ENCODE data around the gene PGM3. TPM values are rescaled to one million over a fixed set of nuclear protein-coding genes. Genes with fewer than 3 reads are reported as not detected.

Gene PGM3
- total RNA-seq, 1 experiment from 2014 or later: 33.8 TPM

GRCh38 chr6:83185096-83185495, 8.0 kb downstream of the PGM3 start:
- CTCF ChIA-PET: no interaction called here
- DNase-seq: no peak
- no peaks in the 10 kb centered on the region for H3K27me3 ChIP-seq (ENCODE audit: insufficient read depth, low read depth)
- H3K4me1 ChIP-seq (replicated peaks; ENCODE audit: insufficient read depth): no peaks in the 10 kb centered on the region
- H3K9me2 ChIP-seq (ENCODE audit: insufficient read depth): no peaks in the 10 kb centered on the region
- POLR2A ChIA-PET (ENCODE audit: unreplicated experiment): interaction anchor here (0.6 kb wide), 1 partner anchor 51 kb away, joined by 3 read pairs; no protein-coding TSS in a partner anchor
- no peak overlapping the region for H3K4me2 ChIP-seq
- no peaks in the 10 kb centered on the region for H3F3A ChIP-seq (ENCODE audit: insufficient read depth, low read depth)
- no peaks in the 10 kb centered on the region for H3K79me2 ChIP-seq (ENCODE audit: low read depth)
- intact Hi-C loops (cut with micrococcal nuclease; ENCODE audit: unreplicated experiment): no loop called here
- no peak overlapping the region for H3K4me3 ChIP-seq
- TF ChIP-seq EZH2 (IDR thresholded peaks at IDR 0.05; ENCODE audit: low read depth) (no peak), CTCF (conservative IDR thresholded peaks at IDR 0.05) (no peak)
- H2AFZ ChIP-seq: no peak overlapping the region
- H3K27ac ChIP-seq: no peak overlapping the region
- no TSS peak for BruUV-seq (replicated peaks)
- no peaks in the 10 kb centered on the region for H3K9me3 ChIP-seq (ENCODE audit: insufficient read depth, low read depth)
- no peaks in the 10 kb centered on the region for H4K20me1 ChIP-seq (ENCODE audit: insufficient read depth)
- no peaks in the 10 kb centered on the region for H3K36me3 ChIP-seq (ENCODE audit: low read depth)

GRCh38 chr6:83183082-83183828, 9.8 kb downstream of the PGM3 start:
- ChIA-PET POLR2A (ENCODE audit: unreplicated experiment) (no interaction called here), CTCF (no interaction called here)
- H3K9me3 ChIP-seq (ENCODE audit: insufficient read depth, low read depth): no peaks in the 10 kb centered on the region
- H3K4me1 ChIP-seq (replicated peaks; ENCODE audit: insufficient read depth): no peaks in the 10 kb centered on the region
- no peak overlapping the region for H2AFZ ChIP-seq
- H3F3A ChIP-seq (ENCODE audit: insufficient read depth, low read depth): no peaks in the 10 kb centered on the region
- no peaks in the 10 kb centered on the region for H3K79me2 ChIP-seq (ENCODE audit: low read depth)
- H4K20me1 ChIP-seq (ENCODE audit: insufficient read depth): no peaks in the 10 kb centered on the region
- no peaks in the 10 kb centered on the region for H3K27me3 ChIP-seq (ENCODE audit: insufficient read depth, low read depth)
- TF ChIP-seq CTCF (conservative IDR thresholded peaks at IDR 0.05): no peak
- no peak for TF ChIP-seq EZH2 (IDR thresholded peaks at IDR 0.05; ENCODE audit: low read depth)
- H3K4me3 ChIP-seq: no peak overlapping the region
- DNase-seq: no peak
- no peaks in the 10 kb centered on the region for H3K36me3 ChIP-seq (ENCODE audit: low read depth)
- H3K9me2 ChIP-seq (ENCODE audit: insufficient read depth): no peaks in the 10 kb centered on the region
- H3K4me2 ChIP-seq: no peak overlapping the region
- no peak overlapping the region for H3K27ac ChIP-seq
- no TSS peak for BruUV-seq (replicated peaks)
- intact Hi-C loops (cut with micrococcal nuclease; ENCODE audit: unreplicated experiment): no loop called here

GRCh38 chr6:83182114-83182513, 11.0 kb downstream of the PGM3 start:
- ChIA-PET POLR2A (ENCODE audit: unreplicated experiment) (no interaction called here), CTCF (no interaction called here)
- no TSS peak for BruUV-seq (replicated peaks)
- TF ChIP-seq CTCF (conservative IDR thresholded peaks at IDR 0.05) (no peak), EZH2 (IDR thresholded peaks at IDR 0.05; ENCODE audit: low read depth) (no peak)
- Histone ChIP-seq H4K20me1 (ENCODE audit: insufficient read depth) (no peaks in the 10 kb centered on the region), H3F3A (ENCODE audit: insufficient read depth, low read depth) (no peaks in the 10 kb centered on the region), H3K79me2 (ENCODE audit: low read depth) (no peaks in the 10 kb centered on the region), H3K27me3 (ENCODE audit: insufficient read depth, low read depth) (no peaks in the 10 kb centered on the region), H2AFZ (no peak overlapping the region), H3K27ac (no peak overlapping the region), H3K4me2 (no peak overlapping the region), H3K36me3 (ENCODE audit: low read depth) (no peaks in the 10 kb centered on the region), H3K4me1 (replicated peaks; ENCODE audit: insufficient read depth) (no peaks in the 10 kb centered on the region), H3K4me3 (no peak overlapping the region), H3K9me2 (ENCODE audit: insufficient read depth) (no peaks in the 10 kb centered on the region), H3K9me3 (ENCODE audit: insufficient read depth, low read depth) (no peaks in the 10 kb centered on the region)
- DNase-seq: no peak
- intact Hi-C loops (cut with micrococcal nuclease; ENCODE audit: unreplicated experiment): no loop called here

Data from PC-9 (cell line).